H1 (cell line): ENCODE results near the gene SERPINB2. TPM values are rescaled to one million over a fixed set of nuclear protein-coding genes. Genes with fewer than 3 reads are reported as not detected.

ENCODE experiments used
- ATF3 ChIP-seq: IDR thresholded peaks from 2 replicates; pipeline ENCODE4 v1.6.1; 2011; ENCODE audit warnings: low read depth, mild to moderate bottlenecking, low read length; ENCODE audit not compliant: insufficient read depth
- EGR1 ChIP-seq: IDR thresholded peaks from 2 replicates; pipeline ENCODE4 v1.6.1; 2011; ENCODE audit warnings: low read depth, low read length, borderline replicate concordance
- polyA plus RNA-seq, 7 experiments: library from polyadenylated mRNA; depleted of rRNA in 3 of 7; stranded (reverse) in 5 of 7; unstranded in 2 of 7; fragments of >200 nt in 5 of 7; fragments of 200-250 nt in 2 of 7; gene quantifications; 1 replicate in 5 of 7; 2 replicates in 1 of 7; 4 replicates in 1 of 7; pipeline versions ENCODE4 v1.2.1 to v1.2.3, GENCODE V29; 2011 to 2013; ENCODE audit warnings: missing spikeins in 2 of 7, mixed read lengths in 2 of 7
- total RNA-seq: library from RNA; stranded (reverse); fragmentation: NEBNext Ultra II Directional; extraction: Animal tissue kit (Norgen Biotek cat#: 25700); gene quantifications from 2 replicates; pipeline ENCODE4 v1.2.1, GENCODE V29; 2021

The SERPINB2 gene
- total and polyA plus RNA-seq, 2 of the 8 experiments (the other 6 are each of a cell fraction or from before 2014, with no cell fraction given), result not detected

- TF ChIP-seq ATF3, result no peak
- no peak for TF ChIP-seq EGR1
These were observed 59.7 kb downstream of the SERPINB2 start (continued) for GRCh38 chr18:63947051-63947790.
